A549 (cell line): ENCODE data around the gene PDE3A.
"Not testable (repeated sequence)": the region's sequence is repeated elsewhere in the genome, so short reads cannot be mapped to it uniquely, and the experiment has no call there.

Experiments used
- ESRRA ChIP-seq: fragments of 150-350 bp; IDR thresholded peaks from 2 replicates; pipeline ENCODE4 v1.6.1; 2014; ENCODE audit warnings: mild to moderate bottlenecking, low read length, borderline replicate concordance
- FOSL2 ChIP-seq, 2 experiments: fragments of 450-650 bp in 1 of 2; fragments of >200 bp in 1 of 2; sonication (Bioruptor Twin) in 1 of 2; formaldehyde crosslinking; IDR thresholded peaks; 2 replicates each; pipeline versions ENCODE4 v1.5.0 to v1.6.1; 2016 to 2020; ENCODE audit warnings: mild to moderate bottlenecking in 1 of 2, moderate library complexity in 1 of 2
- KDM1A ChIP-seq: fragments of 200-600 bp; sonication (generic); IDR thresholded peaks from 2 replicates; pipeline ENCODE4 v1.6.1; 2016; ENCODE audit warnings: low read depth, mild to moderate bottlenecking
- POLR2A ChIP-seq: IDR thresholded peaks from 2 replicates; pipeline ENCODE4 v1.6.1; 2012; ENCODE audit warnings: mild to moderate bottlenecking, low read length
- RNF2 ChIP-seq: fragments of 200-600 bp; sonication (generic); IDR thresholded peaks from 2 replicates; pipeline ENCODE4 v1.6.1; 2016; ENCODE audit warnings: low read depth, mild to moderate bottlenecking, antibody characterized with exemption, moderate library complexity, borderline replicate concordance
- ZNF302 ChIP-seq: fragments of 250-450 bp; sonication (Bioruptor Pico); IDR thresholded peaks from 2 replicates; pipeline ENCODE4 v1.9.0; 2021; ENCODE audit warnings: inconsistent platforms, mild to moderate bottlenecking, moderate library complexity
- TF ChIP-seq, protein P1 (sequence below): fragments of >200 bp; sonication (Bioruptor Twin); formaldehyde crosslinking; IDR thresholded peaks from 3 replicates; pipeline ENCODE4 v1.5.1; 2016
- TF ChIP-seq, protein P2 (sequence below): IDR thresholded peaks from 2 replicates; pipeline ENCODE4 v1.6.1; 2012
- TF ChIP-seq, protein P3 (sequence below): IDR thresholded peaks from 2 replicates; pipeline ENCODE4 v1.6.1; 2012

DNA sequence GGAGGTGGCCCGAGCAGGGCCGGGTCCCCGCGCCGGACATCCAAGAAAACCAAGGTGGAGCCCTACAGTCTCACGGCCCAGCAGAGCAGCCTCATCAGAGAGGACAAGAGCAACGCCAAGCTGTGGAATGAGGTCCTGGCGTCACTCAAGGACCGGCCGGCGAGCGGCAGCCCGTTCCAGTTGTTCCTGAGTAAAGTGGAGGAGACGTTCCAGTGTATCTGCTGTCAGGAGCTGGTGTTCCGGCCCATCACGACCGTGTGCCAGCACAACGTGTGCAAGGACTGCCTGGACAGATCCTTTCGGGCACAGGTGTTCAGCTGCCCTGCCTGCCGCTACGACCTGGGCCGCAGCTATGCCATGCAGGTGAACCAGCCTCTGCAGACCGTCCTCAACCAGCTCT lies 184.2 kb downstream of the PDE3A start:
- TF ChIP-seq, protein P1, sequence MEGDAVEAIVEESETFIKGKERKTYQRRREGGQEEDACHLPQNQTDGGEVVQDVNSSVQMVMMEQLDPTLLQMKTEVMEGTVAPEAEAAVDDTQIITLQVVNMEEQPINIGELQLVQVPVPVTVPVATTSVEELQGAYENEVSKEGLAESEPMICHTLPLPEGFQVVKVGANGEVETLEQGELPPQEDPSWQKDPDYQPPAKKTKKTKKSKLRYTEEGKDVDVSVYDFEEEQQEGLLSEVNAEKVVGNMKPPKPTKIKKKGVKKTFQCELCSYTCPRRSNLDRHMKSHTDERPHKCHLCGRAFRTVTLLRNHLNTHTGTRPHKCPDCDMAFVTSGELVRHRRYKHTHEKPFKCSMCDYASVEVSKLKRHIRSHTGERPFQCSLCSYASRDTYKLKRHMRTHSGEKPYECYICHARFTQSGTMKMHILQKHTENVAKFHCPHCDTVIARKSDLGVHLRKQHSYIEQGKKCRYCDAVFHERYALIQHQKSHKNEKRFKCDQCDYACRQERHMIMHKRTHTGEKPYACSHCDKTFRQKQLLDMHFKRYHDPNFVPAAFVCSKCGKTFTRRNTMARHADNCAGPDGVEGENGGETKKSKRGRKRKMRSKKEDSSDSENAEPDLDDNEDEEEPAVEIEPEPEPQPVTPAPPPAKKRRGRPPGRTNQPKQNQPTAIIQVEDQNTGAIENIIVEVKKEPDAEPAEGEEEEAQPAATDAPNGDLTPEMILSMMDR: not testable (repeated sequence)
- not testable (repeated sequence) for TF ChIP-seq ESRRA; FOSL2 (IDR thresholded peaks at IDR 0.05); FOSL2 (CRISPR knock-in tag; IDR thresholded peaks at IDR 0.05); KDM1A; ZNF302 (CRISPR knock-in tag); POLR2A; RNF2
- TF ChIP-seq, protein P2, sequence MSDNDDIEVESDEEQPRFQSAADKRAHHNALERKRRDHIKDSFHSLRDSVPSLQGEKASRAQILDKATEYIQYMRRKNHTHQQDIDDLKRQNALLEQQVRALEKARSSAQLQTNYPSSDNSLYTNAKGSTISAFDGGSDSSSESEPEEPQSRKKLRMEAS: not testable (repeated sequence)
- TF ChIP-seq, protein P3, sequence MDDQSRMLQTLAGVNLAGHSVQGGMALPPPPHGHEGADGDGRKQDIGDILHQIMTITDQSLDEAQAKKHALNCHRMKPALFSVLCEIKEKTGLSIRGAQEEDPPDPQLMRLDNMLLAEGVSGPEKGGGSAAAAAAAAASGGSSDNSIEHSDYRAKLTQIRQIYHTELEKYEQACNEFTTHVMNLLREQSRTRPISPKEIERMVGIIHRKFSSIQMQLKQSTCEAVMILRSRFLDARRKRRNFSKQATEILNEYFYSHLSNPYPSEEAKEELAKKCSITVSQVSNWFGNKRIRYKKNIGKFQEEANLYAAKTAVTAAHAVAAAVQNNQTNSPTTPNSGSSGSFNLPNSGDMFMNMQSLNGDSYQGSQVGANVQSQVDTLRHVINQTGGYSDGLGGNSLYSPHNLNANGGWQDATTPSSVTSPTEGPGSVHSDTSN: not testable (repeated sequence)
